BLaER1 (cell line): ENCODE results near the gene MID1.

Source experiments
- H3K27ac ChIP-seq: shearing (Covaris generic); formaldehyde crosslinking; 2 replicates; pipeline ENCODE4 v1.8.1; 2022
- H3K27me3 ChIP-seq: shearing (Covaris generic); formaldehyde crosslinking; 2 replicates; pipeline ENCODE4 v1.8.1; 2022
- H3K36me3 ChIP-seq: shearing (Covaris generic); formaldehyde crosslinking; 2 replicates; pipeline ENCODE4 v1.8.1; 2022
- H3K4me1 ChIP-seq: shearing (Covaris generic); formaldehyde crosslinking; 2 replicates; pipeline ENCODE4 v1.8.1; 2022
- H3K4me2 ChIP-seq: shearing (Covaris generic); formaldehyde crosslinking; 2 replicates; pipeline ENCODE4 v1.8.1; 2022
- H3K4me3 ChIP-seq: shearing (Covaris generic); formaldehyde crosslinking; 2 replicates; pipeline ENCODE4 v1.8.1; 2022
- H3K9ac ChIP-seq: shearing (Covaris generic); formaldehyde crosslinking; 2 replicates; pipeline ENCODE4 v1.8.1; 2022
- H3K9me3 ChIP-seq: shearing (Covaris generic); formaldehyde crosslinking; 2 replicates; pipeline ENCODE4 v1.8.1; 2022
- H4K20me1 ChIP-seq: shearing (Covaris generic); formaldehyde crosslinking; 2 replicates; pipeline ENCODE4 v1.8.1; 2022
- Cebpa-rat ChIP-seq: shearing (Covaris generic); IDR thresholded peaks from 2 replicates; pipeline ENCODE4 v1.8.1; 2022

Gene MID1

GRCh38 chrX:10507876-10508275 lies 112.5 kb downstream of the MID1 start:
- peaks cover 6% of the 10 kb centered on the region for H3K4me1 ChIP-seq
- peaks cover 83% of the 10 kb centered on the region for H3K27me3 ChIP-seq
- no peaks in the 10 kb centered on the region for H3K9me3 ChIP-seq
- no peak overlapping the region for H3K9ac ChIP-seq
- H4K20me1 ChIP-seq = no peaks in the 10 kb centered on the region
- no peaks in the 10 kb centered on the region for H3K36me3 ChIP-seq
- TF ChIP-seq Cebpa-rat = no peak
- H3K4me3 ChIP-seq = no peak overlapping the region
- H3K4me2 ChIP-seq = no peak overlapping the region
- H3K27ac ChIP-seq = no peak overlapping the region

DNA sequence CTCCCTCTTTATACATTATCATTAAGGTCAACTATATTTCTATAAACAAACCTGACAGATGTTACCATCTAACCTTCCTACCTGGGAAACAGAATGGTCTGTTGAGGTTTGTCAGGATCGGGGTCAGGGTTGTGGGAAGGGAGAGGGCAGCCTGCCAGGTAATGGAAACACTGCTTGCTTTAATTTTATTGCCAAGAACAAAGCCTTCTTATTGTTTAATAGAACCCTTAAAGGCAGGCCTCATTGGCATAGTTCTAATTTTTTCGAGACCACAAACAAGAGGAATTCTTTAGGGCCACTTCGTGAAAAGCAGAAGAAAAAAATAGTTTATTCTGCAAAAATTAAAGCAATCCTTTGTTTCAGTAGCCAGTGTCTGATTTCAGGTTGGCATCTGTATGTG lies 113.2 kb downstream of the MID1 start:
- no peak for TF ChIP-seq Cebpa-rat

GRCh38 chrX:10506781-10507180 lies 113.6 kb downstream of the MID1 start:
- no peaks in the 10 kb centered on the region for H3K36me3 ChIP-seq
- no peak overlapping the region for H3K27ac ChIP-seq
- H3K4me2 ChIP-seq = no peak overlapping the region
- peaks cover 85% of the 10 kb centered on the region for H3K27me3 ChIP-seq
- no peak overlapping the region for H3K9ac ChIP-seq
- no peak overlapping the region for H3K4me3 ChIP-seq
- H3K9me3 ChIP-seq = no peaks in the 10 kb centered on the region
- H3K4me1 ChIP-seq = peaks cover 6% of the 10 kb centered on the region
- H4K20me1 ChIP-seq = no peaks in the 10 kb centered on the region
- no peak for TF ChIP-seq Cebpa-rat

More for the DNA sequence above, 113.2 kb downstream of the MID1 start:
- Histone ChIP-seq H3K36me3 (no peaks in the 10 kb centered on the region), H3K4me1 (peaks cover 6% of the 10 kb centered on the region), H4K20me1 (no peaks in the 10 kb centered on the region), H3K4me3 (no peak overlapping the region), H3K9ac (no peak overlapping the region), H3K27me3 (peaks cover 84% of the 10 kb centered on the region), H3K9me3 (no peaks in the 10 kb centered on the region), H3K4me2 (no peak overlapping the region), H3K27ac (no peak overlapping the region)

DNA sequence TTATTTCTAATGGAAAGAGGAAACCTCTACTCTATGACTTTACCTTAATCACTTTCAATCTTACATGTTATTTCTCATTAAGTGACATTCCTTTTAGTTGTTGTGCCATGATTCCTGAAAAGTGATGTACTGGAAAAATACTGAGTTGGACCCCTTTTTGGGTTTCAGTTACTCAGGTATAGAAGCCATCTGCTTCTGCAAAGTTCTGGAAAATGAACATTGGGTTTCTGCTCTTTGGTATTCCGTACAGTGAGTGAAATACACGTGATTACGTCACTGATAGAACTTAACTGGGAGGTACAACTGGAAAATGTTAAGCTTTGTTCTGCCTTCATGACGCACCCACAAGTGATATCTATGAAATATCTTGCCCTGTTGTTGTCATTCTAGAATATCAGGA lies 114.7 kb downstream of the MID1 start:
- no peak overlapping the region for H3K9ac ChIP-seq
- no peak overlapping the region for H3K4me2 ChIP-seq
- TF ChIP-seq Cebpa-rat = no peak
- peaks cover 91% of the 10 kb centered on the region for H3K27me3 ChIP-seq
- no peaks in the 10 kb centered on the region for H3K36me3 ChIP-seq
- no peak overlapping the region for H3K4me3 ChIP-seq
- no peak overlapping the region for H3K27ac ChIP-seq
- peaks cover 6% of the 10 kb centered on the region for H3K4me1 ChIP-seq
- no peaks in the 10 kb centered on the region for H4K20me1 ChIP-seq
- no peaks in the 10 kb centered on the region for H3K9me3 ChIP-seq

DNA sequence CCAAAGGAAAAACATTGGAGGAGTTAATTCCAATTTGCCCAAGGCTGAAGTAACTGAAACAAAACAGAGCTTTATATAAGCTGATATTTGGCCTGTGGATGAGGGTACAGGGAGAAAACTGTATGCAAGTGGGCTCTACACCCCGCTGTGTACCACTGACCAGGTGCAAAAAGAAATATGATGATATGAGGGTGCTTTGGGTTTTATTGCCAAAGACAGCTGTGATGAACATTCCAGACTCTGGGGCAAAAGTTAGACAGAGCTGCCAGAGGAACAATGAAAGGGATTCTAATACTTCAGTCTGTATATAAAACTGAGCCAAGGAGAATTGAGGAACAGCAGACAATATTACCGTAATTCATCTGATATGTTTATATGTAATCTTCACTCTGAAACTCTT lies 117.4 kb downstream of the MID1 start:
- H3K4me1 ChIP-seq = no peaks in the 10 kb centered on the region
- TF ChIP-seq Cebpa-rat = no peak
- no peaks in the 10 kb centered on the region for H3K36me3 ChIP-seq

GRCh38 chrX:10501611-10502010 lies 118.8 kb downstream of the MID1 start:
- Histone ChIP-seq H3K9ac (no peak overlapping the region), H3K4me1 (no peaks in the 10 kb centered on the region), H3K9me3 (no peaks in the 10 kb centered on the region), H3K27me3 (peaks cover 93% of the 10 kb centered on the region), H3K4me3 (no peak overlapping the region), H4K20me1 (no peaks in the 10 kb centered on the region), H3K4me2 (no peak overlapping the region), H3K36me3 (no peaks in the 10 kb centered on the region), H3K27ac (no peak overlapping the region)
- no peak for TF ChIP-seq Cebpa-rat

More for the DNA sequence above, 117.4 kb downstream of the MID1 start:
- no peak overlapping the region for H3K9ac ChIP-seq
- H4K20me1 ChIP-seq = no peaks in the 10 kb centered on the region
- H3K27me3 ChIP-seq = peaks cover 93% of the 10 kb centered on the region
- no peak overlapping the region for H3K27ac ChIP-seq
- no peak overlapping the region for H3K4me2 ChIP-seq
- H3K9me3 ChIP-seq = no peaks in the 10 kb centered on the region
- no peak overlapping the region for H3K4me3 ChIP-seq

GRCh38 chrX:10496345-10496965 lies 123.9 kb downstream of the MID1 start:
- H3K9ac ChIP-seq = no peak overlapping the region
- no peaks in the 10 kb centered on the region for H3K36me3 ChIP-seq
- H3K27me3 ChIP-seq = peaks cover 80% of the 10 kb centered on the region
- no peak for TF ChIP-seq Cebpa-rat
- H3K4me2 ChIP-seq = no peak overlapping the region
- no peaks in the 10 kb centered on the region for H3K9me3 ChIP-seq
- no peaks in the 10 kb centered on the region for H4K20me1 ChIP-seq
- no peak overlapping the region for H3K27ac ChIP-seq
- no peak overlapping the region for H3K4me3 ChIP-seq
- no peaks in the 10 kb centered on the region for H3K4me1 ChIP-seq

- H3K27me3 ChIP-seq = peaks cover 80% of the 10 kb centered on the region
- H3K9me3 ChIP-seq = no peaks in the 10 kb centered on the region
- H4K20me1 ChIP-seq = no peaks in the 10 kb centered on the region
- no peak overlapping the region for H3K4me3 ChIP-seq
- no peaks in the 10 kb centered on the region for H3K4me1 ChIP-seq
- H3K36me3 ChIP-seq = no peaks in the 10 kb centered on the region
- no peak for TF ChIP-seq Cebpa-rat
- no peak overlapping the region for H3K9ac ChIP-seq
- H3K4me2 ChIP-seq = no peak overlapping the region
- no peak overlapping the region for H3K27ac ChIP-seq
Observed at GRCh38 chrX:10495677-10496076, 124.7 kb downstream of the MID1 start.

DNA sequence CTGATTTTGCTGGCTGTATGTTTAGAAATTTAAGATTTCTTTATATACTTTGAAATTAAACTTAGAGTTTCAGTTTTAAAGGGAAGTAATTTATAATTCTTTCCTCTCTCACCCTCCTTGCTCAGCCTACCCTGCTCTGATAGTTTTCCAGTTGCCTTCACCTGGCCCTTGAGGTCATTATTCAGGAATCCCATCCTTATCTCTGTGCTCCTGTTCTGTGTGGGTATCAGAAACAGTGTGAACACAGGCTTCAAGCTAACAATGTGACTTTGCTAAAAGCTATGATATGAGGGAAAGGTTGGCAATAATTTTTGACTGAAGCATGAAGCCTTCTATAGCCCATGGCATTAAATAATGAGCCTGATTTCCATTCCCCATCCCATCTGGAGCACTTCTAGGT lies 128.1 kb downstream of the MID1 start:
- H3K9me3 ChIP-seq = no peaks in the 10 kb centered on the region
- peaks cover 76% of the 10 kb centered on the region for H3K27me3 ChIP-seq
- no peaks in the 10 kb centered on the region for H4K20me1 ChIP-seq
- no peaks in the 10 kb centered on the region for H3K36me3 ChIP-seq
- no peak overlapping the region for H3K4me2 ChIP-seq
- H3K4me1 ChIP-seq = no peaks in the 10 kb centered on the region
- H3K4me3 ChIP-seq = no peak overlapping the region
- H3K9ac ChIP-seq = no peak overlapping the region
- no peak for TF ChIP-seq Cebpa-rat
- H3K27ac ChIP-seq = no peak overlapping the region

GRCh38 chrX:10486373-10486772 lies 134.0 kb downstream of the MID1 start:
- no peak overlapping the region for H3K27ac ChIP-seq
- H3K36me3 ChIP-seq = no peaks in the 10 kb centered on the region
- no peak overlapping the region for H3K9ac ChIP-seq
- H3K4me1 ChIP-seq = peaks cover 24% of the 10 kb centered on the region
- peaks cover 5% of the 10 kb centered on the region; the same call in 1 of the 2 replicates for H4K20me1 ChIP-seq
- peaks cover 79% of the 10 kb centered on the region for H3K27me3 ChIP-seq
- H3K4me3 ChIP-seq = no peak overlapping the region
- H3K4me2 ChIP-seq = no peak overlapping the region
- TF ChIP-seq Cebpa-rat = no peak
- H3K9me3 ChIP-seq = no peaks in the 10 kb centered on the region

GRCh38 chrX:10485326-10485725 lies 135.1 kb downstream of the MID1 start:
- H3K9ac ChIP-seq = no peak overlapping the region
- H3K4me2 ChIP-seq = no peak overlapping the region
- H3K36me3 ChIP-seq = no peaks in the 10 kb centered on the region
- H4K20me1 ChIP-seq = peaks cover 5% of the 10 kb centered on the region; the same call in 1 of the 2 replicates
- no peak overlapping the region for H3K4me3 ChIP-seq
- H3K9me3 ChIP-seq = no peaks in the 10 kb centered on the region
- H3K27me3 ChIP-seq = peaks cover 78% of the 10 kb centered on the region
- TF ChIP-seq Cebpa-rat = no peak
- peaks cover 34% of the 10 kb centered on the region for H3K4me1 ChIP-seq
- no peak overlapping the region for H3K27ac ChIP-seq
